Tibial nerve (tissue), 4 donors: Measurements from ENCODE around the gene CARD10. TPM values are rescaled to one million over a fixed set of nuclear protein-coding genes. Genes with fewer than 3 reads are reported as not detected.

Experiments
- DNase-seq, 2 donors: peaks; one replicate each; pipeline ENCODE4 v3.0.0-alpha.2; 2019; ENCODE audit warnings: low spot score in 2 of 2
- H3K27ac ChIP-seq, 4 donors: fragments of 200-600 bp; sonication (generic) in 3 of 4; one replicate each; pipeline ENCODE4 v1.5.1; 2017 to 2019; ENCODE audit warnings: mild to moderate bottlenecking in 1 of 4
- H3K27me3 ChIP-seq, 2 donors: fragments of 200-600 bp; sonication (generic) in 1 of 2; one replicate each; pipeline versions ENCODE4 v1.5.1 to v1.6.0; 2017 to 2019
- H3K36me3 ChIP-seq, 3 donors: fragments of 200-600 bp; sonication (generic); one replicate each; pipeline ENCODE4 v1.5.1; 2018 to 2019
- H3K4me1 ChIP-seq, 4 donors: fragments of 200-600 bp; sonication (generic) in 3 of 4; one replicate each; pipeline ENCODE4 v1.5.1; 2017 to 2019
- H3K4me3 ChIP-seq, 4 donors: fragments of 200-600 bp; sonication (generic) in 3 of 4; one replicate each; pipeline ENCODE4 v1.5.1; 2017 to 2019; ENCODE audit warnings: mild to moderate bottlenecking in 1 of 4, moderate library complexity in 1 of 4
- H3K9me3 ChIP-seq, 4 donors: fragments of 200-600 bp; sonication (generic) in 3 of 4; one replicate each; pipeline ENCODE4 v1.5.1; 2017 to 2019
- EP300 ChIP-seq, 2 donors: sonication (generic); formaldehyde crosslinking; IDR thresholded peaks; one replicate each; pipeline ENCODE4 v1.6.1; 2017; ENCODE audit warnings: antibody characterized with exemption in 2 of 2, mild to moderate bottlenecking in 1 of 2
- POLR2A ChIP-seq, 2 donors: fragments of 450-650 bp; IDR thresholded peaks; one replicate each; pipeline ENCODE4 v1.6.1; 2017; ENCODE audit warnings: antibody characterized with exemption in 2 of 2, mild to moderate bottlenecking in 2 of 2, moderate library complexity in 2 of 2
- WGBS, 2 donors: methylation state at CpG; one replicate each; pipeline ENCODE4 v1.1.5; 2018; 5-methylcytosine and 5-hydroxymethylcytosine counted together
- total RNA-seq, 4 donors: library from RNA; depleted of rRNA; stranded (reverse); fragments of >200 nt; gene quantifications; one replicate each; pipeline ENCODE4 v1.1.0, GENCODE V29; 2016
- TF ChIP-seq, protein P1 (sequence below), 5 experiments: fragments of 200-600 bp in 3 of 5; fragments of 450-650 bp in 2 of 5; sonication (generic) in 3 of 5; IDR thresholded peaks; one replicate each; pipeline ENCODE4 v1.5.1; 2016 to 2019; ENCODE audit warnings: antibody characterized with exemption in 5 of 5, mild to moderate bottlenecking in 3 of 5, moderate library complexity in 2 of 5

CARD10 gene
- total RNA-seq, 4 donors from 2014 or later, result 12.5 to 21.6 (median 17.0) TPM

DNA sequence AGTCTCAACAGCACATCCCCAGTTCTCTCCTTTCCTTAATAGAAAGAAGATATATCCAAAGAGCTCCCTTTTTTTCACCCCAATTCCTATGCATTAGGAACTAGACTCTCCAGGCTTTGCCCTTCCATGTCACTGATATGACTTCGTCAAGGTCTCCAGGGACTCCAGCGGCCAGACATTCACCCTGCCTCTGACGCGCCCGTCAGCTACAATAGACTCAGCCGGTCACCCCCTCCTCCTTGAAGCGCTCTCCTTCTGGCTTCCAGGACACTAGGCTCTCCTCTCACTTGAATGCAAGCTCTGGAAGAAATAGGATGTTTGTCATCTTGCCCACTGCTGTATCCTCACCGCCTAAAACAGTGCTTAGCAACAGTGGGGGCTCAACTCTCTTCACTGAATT is 77.1 kb downstream of the CARD10 start:
- Histone ChIP-seq H3K36me3 (no peaks in the 10 kb centered on the region), H3K27ac (no peak overlapping the region), H3K27me3 (peaks cover 0 to 12% of the 10 kb centered on the region in 2 donors), H3K4me3 (no peak overlapping the region), H3K4me1 (no peaks in the 10 kb centered on the region), H3K9me3 (peaks cover 0 to 22% (median 0%) of the 10 kb centered on the region in 4 donors)
- no peak for DNase-seq
- 64 to 71% methylated on average over 8 of the region's 8 CpGs for WGBS, 2 donors
- no peak for TF ChIP-seq EP300 (IDR thresholded peaks at IDR 0.05)
- TF ChIP-seq, protein P1, sequence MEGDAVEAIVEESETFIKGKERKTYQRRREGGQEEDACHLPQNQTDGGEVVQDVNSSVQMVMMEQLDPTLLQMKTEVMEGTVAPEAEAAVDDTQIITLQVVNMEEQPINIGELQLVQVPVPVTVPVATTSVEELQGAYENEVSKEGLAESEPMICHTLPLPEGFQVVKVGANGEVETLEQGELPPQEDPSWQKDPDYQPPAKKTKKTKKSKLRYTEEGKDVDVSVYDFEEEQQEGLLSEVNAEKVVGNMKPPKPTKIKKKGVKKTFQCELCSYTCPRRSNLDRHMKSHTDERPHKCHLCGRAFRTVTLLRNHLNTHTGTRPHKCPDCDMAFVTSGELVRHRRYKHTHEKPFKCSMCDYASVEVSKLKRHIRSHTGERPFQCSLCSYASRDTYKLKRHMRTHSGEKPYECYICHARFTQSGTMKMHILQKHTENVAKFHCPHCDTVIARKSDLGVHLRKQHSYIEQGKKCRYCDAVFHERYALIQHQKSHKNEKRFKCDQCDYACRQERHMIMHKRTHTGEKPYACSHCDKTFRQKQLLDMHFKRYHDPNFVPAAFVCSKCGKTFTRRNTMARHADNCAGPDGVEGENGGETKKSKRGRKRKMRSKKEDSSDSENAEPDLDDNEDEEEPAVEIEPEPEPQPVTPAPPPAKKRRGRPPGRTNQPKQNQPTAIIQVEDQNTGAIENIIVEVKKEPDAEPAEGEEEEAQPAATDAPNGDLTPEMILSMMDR (IDR thresholded peaks at IDR 0.05), result no peak

DNA sequence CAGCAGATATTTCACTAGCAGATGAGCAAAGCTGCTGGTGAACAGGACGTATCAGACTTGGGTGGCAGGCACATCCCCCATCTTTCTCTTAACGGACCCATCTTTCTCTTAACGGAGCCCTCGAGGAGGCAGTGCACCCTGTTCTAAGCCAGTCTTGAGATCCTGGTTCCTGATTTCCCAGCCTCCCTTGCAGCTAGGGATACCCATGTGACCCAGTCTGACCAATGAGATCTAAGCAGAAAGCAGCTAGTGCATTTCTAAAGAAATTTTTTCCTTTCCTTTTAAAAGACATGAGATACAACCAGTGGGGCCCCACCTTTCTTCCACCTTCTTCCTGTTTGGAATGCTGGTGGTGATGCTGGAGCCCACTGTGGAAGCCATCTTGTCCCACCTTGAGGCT is 78.3 kb downstream of the CARD10 start:
- TF ChIP-seq, protein P1 (IDR thresholded peaks at IDR 0.05), result no peak
- TF ChIP-seq EP300 (IDR thresholded peaks at IDR 0.05) (no peak), POLR2A (IDR thresholded peaks at IDR 0.05) (no peak)

More for the DNA sequence above, 78.3 kb downstream of the CARD10 start:
- no peak overlapping the region for H3K4me3 ChIP-seq
- no peaks in the 10 kb centered on the region for H3K4me1 ChIP-seq
- H3K9me3 ChIP-seq, result peaks cover 0 to 22% (median 0%) of the 10 kb centered on the region in 4 donors
- 82 to 90% methylated on average over 4 of the region's 4 CpGs for WGBS, 2 donors
- H3K36me3 ChIP-seq, result no peaks in the 10 kb centered on the region
- no peak overlapping the region for H3K27ac ChIP-seq
- H3K27me3 ChIP-seq, result peaks cover 0 to 10% of the 10 kb centered on the region in 2 donors
- DNase-seq, result no peak

Other genes starting within 250 kb of the CARD10 start
- 10 to 100 TPM in 3 of 4 donors, 1 to 10 TPM in 1; 7.7 to 27.3 (median 19.0) TPM for gene CYTH4, start 236.9 kb downstream of the CARD10 start, total RNA-seq
- gene ELFN2, start 91.9 kb downstream of the CARD10 start, total RNA-seq, result 1 to 10 TPM in 3 of 4 donors, under 1 TPM in 1; 0.30 to 4.4 (median 3.1) TPM
- 10 to 100 TPM; 11.7 to 24.9 (median 19.4) TPM for gene MFNG, start 33.0 kb downstream of the CARD10 start, total RNA-seq
- gene CDC42EP1, start 41.1 kb upstream of the CARD10 start, total RNA-seq, result 10 to 100 TPM; 28.4 to 53.4 (median 33.4) TPM
- not detected for gene LGALS2, start 60.7 kb upstream of the CARD10 start, total RNA-seq
- 10 to 100 TPM; 66.3 to 99.0 (median 77.2) TPM for gene GGA1, start 89.4 kb upstream of the CARD10 start, total RNA-seq
- 10 to 100 TPM in 2 of 4 donors, 1 to 10 TPM in 2; 7.5 to 19.8 (median 13.9) TPM for gene SH3BP1, start 120.3 kb upstream of the CARD10 start, total RNA-seq
- gene PDXP, start 139.3 kb upstream of the CARD10 start, total RNA-seq, result 10 to 100 TPM; 14.7 to 19.7 (median 16.2) TPM
- 1,000 to 10,000 TPM; 1,362 to 3,592 (median 2,463) TPM for gene LGALS1, start 156.2 kb upstream of the CARD10 start, total RNA-seq
- gene NOL12, start 166.9 kb upstream of the CARD10 start, total RNA-seq, result 10 to 100 TPM; 24.1 to 39.5 (median 31.2) TPM
- 100 to 1,000 TPM; 140 to 160 (median 151) TPM for gene TRIOBP, start 177.6 kb upstream of the CARD10 start, total RNA-seq